GM21529 (cell line): ENCODE results near the gene ZNF444.
"Not testable (repeated sequence)": the region's sequence is repeated elsewhere in the genome, so short reads cannot be mapped to it uniquely, and the experiment has no call there.

ENCODE experiments used
- ATAC-seq: cut with Tn5 transposase; IDR thresholded peaks from one replicate; pipeline ENCODE4 v1.9.1; 2021; ENCODE audit not compliant: unreplicated experiment

The ZNF444 gene

DNA sequence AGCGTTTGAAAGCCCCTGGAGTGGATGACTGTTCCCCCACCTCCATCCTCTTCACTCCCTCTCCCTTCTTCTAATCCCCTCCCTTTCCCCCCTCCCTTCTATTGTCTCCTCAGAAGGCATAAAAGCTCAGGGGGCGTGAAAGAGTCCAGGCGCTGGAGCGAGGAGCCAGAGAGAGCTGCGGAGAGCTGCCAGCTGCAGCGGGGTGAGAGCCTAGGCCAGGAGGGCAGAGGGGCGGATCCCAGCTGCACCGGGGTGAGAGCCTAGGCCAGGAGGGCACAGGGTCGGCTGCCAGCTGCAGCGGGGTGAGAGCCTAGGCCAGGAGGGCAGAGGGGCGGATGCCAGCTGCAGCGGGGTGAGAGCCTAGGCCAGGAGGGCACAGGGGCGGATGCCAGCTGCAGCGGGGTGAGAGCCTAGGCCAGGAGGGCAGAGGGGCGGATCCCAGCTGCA is 34.8 kb downstream of the ZNF444 start, which contains the start of gene GALP:
GALP (plus strand) TSS at position 148 of the 447 bp plus-strand sequence. CDS start 1,101 bp downstream, outside the sequence.
- not testable (repeated sequence) for ATAC-seq

DNA sequence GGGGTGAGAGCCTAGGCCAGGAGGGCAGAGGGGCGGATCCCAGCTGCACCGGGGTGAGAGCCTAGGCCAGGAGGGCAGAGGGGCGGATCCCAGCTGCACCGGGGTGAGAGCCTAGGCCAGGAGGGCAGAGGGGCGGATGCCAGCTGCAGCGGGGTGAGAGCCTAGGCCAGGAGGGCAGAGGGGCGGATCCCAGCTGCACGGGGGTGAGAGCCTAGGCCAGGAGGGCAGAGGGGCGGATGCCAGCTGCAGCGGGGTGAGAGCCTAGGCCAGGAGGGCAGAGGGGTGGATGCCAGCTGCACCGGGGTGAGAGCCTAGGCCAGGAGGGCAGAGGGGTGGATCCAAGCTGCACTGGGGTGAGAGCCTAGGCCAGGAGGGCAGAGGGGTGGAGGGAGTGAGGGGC is 35.2 kb downstream of the ZNF444 start:
- not testable (repeated sequence) for ATAC-seq

- no peak for ATAC-seq
Observed at GRCh38 chr19:56176881-56177280, 35.8 kb downstream of the ZNF444 start.

DNA sequence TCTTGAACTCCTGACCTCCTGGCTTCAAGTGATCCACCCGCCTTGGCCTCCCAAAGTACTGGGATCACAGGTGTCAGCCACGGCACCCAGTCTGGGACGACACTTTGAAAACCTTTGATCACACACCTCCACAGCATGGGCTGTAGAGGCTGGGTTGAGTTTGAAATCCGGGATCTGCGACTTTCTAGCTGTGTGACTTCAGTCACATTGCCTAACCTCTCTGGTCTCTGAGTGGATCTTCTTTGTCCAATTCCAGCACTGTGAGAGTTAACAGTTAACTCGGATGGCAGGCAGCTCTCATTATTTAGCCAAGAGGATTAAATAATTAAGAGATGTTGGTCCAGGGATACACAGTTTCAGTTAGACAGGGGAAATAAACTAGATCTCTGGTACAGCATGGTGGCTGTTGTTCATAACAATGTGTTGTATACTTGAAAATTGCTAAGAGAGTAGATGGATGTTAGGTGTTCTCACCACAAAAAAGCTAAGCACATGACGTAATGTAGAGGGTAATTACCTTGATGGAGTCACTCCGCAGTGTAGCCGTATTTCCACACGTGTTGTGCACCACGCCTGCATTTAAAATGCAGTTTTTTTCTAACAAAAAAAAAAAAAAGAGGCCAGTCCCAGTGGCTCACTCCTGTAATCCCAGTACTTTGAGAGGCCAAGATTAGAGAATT is 36.6 kb downstream of the ZNF444 start:
- no peak for ATAC-seq

DNA sequence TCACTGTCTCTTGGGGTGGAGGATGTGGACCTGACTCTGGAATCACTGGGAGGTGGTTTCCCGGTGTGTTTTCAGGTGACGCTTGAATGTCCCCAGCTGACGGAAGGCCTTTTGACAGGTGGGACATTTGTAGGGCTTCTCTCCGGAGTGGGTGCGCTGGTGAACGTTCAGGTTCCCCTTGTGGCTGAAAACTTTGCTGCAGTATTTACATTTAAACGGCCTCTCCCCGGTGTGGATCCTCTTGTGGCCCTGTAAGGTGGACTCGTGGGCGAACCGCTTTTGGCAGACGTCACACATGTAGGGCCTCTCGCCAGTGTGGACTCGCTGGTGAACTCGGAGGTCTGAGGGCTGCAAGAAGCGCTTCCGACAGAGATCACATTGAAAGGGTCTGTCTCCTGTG is 48.7 kb downstream of the ZNF444 start:
- ATAC-seq = no peak

DNA sequence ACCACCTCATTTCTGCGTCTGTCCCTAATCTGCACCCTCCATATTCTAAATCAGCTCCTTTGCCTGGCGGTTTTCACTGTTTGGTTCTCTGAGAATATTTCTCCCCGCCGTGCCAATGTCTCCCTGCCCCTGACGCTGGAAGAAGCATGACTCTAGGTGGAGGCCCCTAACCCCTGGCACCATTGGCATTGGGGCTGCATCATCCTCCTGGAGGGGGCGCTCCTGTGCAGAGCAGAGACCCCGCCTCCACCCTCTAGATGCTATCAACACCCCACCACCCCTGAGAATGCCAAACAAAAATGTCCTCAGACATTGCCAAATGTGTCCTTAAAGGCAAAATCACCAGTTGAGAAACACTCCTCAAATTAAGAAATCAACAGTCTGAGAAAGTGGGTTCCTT is 50.0 kb downstream of the ZNF444 start:
- no peak for ATAC-seq

DNA sequence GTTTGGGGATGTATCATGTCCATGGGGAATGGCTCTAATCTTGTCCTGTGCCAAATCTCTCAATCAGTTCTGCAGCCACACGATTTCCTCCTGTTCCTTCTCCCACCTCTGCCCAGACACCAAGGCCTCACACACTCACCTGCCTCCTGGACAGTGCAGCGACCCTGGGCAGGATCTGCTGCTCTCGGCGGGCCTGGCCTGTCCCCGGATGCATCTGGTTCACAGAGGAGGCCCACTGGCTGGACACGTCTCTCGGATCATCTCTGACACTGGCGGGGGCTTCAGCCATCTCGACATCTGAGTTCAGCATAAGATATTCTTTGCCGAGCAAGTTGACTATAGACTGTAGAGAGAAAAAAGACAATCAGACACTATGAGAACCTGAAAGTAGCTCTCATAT is 50.6 kb downstream of the ZNF444 start:
- ATAC-seq = no peak

GRCh38 chr19:56193981-56194640 is 53.0 kb downstream of the ZNF444 start:
- no peak for ATAC-seq

- not testable (repeated sequence) for ATAC-seq
Observed at GRCh38 chr19:56197646-56198045, 56.6 kb downstream of the ZNF444 start, which contains the start of gene ZSCAN5B. Gene ZSCAN5B, minus strand, starts transcription at chr19:56197783. Its CDS starts 4,731 bp downstream, at chr19:56193052.

DNA sequence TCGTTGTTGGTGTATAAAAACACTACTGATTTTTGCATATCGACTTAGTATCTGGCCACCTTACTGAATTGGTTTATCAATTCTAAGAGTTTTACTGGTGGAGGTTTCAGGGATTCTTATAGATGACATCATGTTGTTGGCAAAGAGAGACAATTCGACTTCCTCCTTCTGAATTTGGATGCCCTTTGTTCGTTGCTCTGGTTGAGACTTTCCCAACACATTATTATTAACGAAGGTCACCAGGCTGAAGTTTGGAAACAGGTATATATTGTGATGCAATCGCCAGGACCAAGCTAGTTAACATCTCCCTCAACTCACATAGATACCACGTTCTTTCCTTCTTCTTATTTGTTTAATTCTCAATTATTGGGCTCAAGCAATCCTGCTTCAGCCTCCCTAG is 58.6 kb downstream of the ZNF444 start:
- no peak for ATAC-seq

GRCh38 chr19:56201973-56202372 is 60.9 kb downstream of the ZNF444 start, which contains the start of gene ZSCAN5C:
Gene ZSCAN5C, plus strand, starts transcription at chr19:56202273. Its CDS starts 3,641 bp downstream, at chr19:56205914.
- ATAC-seq = no peak

- ATAC-seq = not testable (repeated sequence)
Observed at GRCh38 chr19:56207581-56207980, 66.5 kb downstream of the ZNF444 start.

DNA sequence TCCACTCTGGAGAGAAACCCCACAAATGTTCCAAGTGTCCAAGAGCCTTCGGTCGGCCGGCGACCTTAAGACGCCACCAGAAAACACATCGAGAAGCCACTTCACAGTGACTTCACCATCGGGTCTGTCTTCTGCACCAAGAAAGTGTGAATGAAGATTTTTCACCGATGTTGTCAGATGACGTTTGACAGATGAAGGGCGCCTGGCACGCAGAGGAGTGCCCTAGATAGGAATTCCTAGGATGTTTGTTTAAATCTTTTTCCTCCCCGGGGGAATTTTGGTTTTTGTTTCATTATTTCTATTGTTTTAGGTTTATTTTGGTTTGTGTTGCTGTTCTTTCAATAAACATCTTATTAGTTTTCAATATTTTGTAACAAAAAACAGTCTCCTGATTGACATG is 68.0 kb downstream of the ZNF444 start:
- no peak for ATAC-seq

- not testable (repeated sequence) for ATAC-seq
Observed at GRCh38 chr19:56210036-56210435, 68.9 kb downstream of the ZNF444 start.
